ENCODE data around the gene IRF6.

Gene IRF6

DNA sequence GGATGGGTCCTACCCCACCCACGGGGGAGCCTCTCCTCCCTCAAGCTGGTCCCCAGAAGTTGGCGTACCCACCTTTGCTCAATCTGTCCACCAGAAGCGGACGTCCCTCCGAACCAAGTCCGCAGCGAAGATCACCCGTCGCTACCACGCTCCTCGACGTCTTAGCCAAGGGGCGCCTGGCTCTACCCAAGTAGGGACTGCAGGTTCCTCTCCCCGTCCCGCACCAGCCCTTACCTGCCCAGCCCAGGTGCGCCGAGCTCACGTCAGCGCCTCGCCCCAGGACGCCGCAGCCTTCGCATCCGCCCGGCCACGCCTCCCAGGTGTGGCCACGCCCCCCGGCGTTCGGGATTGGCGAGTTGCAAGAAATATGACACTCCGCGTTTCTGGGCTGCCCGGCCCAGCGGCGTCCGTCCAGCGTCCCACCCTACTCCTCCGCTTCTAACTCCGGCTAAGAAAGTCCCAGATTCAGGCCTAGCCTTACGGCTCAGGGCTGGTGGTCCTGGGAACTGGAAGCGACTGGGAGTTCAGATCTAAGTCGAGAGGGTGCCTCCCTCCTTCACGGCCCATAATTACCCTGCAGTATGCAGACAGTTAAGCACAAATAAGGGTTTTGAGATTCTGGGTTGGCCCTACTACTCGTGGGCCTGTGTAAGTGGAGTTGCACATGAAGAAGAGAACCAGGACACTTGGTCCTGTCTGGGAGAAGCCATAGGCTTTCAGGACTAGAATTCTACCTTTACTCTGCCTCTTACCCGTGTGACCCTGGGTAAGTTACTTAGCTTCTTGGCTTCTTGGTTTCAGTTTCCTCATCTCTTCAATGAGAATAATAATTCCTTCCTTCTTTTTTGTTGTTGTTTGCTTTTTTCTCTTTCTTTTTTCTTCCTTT lies at the start of gene IRF6:
TSS of gene IRF6 (minus strand) at position 268 of the 886 bp plus-strand sequence. CDS start 4,729 bp downstream, outside the sequence.
- DNase-seq (ENCODE audit: low spot score), result peak; percentile 17

DNA sequence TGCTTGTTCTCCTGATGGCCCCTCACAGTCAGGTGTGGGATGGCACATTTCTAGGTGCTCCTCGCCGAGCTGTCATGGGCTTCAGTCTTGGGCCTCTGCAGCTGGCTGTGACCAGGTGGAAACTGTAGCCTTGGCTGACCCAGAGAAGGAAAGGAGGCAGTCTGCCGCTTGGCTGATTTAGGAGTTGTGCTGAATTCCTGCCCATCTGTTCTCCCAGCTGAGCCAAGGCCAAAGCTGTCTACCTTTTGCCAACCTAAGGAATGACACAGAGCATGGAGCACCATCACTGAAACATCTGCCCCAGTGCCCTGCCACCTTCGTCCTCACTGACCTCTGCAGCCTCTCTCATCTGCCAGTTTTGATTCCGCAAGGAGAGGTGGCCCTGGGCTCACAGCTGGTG lies 49.7 kb upstream of the IRF6 start:
- DNase-seq (ENCODE audit: low spot score), result no peak

- DNase-seq (ENCODE audit: low spot score), result no peak
Measured at GRCh38 chr1:209855006-209855405, 49.1 kb upstream of the IRF6 start.

- peak; percentile 62 for DNase-seq (ENCODE audit: low spot score)
Measured at GRCh38 chr1:209854196-209854595, 48.3 kb upstream of the IRF6 start.

DNA sequence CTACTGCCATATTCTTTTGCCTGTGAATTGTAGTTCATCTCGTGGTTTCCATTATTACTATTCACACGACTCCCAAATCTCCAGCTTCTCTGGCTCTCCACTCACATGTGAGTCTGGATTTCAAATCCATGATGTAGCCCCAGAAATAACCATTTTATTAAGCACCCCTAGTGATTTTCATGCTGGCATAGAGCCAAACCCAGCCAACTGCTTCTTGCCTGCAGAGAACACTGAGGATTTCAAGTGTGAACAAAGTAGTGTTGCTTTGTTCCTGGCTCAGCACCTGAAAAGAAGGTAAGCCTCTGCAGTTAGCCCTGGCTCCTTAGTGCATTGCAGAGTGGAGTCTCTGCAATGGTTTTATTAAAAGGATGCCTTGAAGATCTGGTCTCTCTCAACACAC lies 47.7 kb upstream of the IRF6 start:
- no peak for DNase-seq (ENCODE audit: low spot score)

- peak; percentile 71 for DNase-seq (ENCODE audit: low spot score)
Measured at GRCh38 chr1:209850342-209850979, 44.5 kb upstream of the IRF6 start.

DNA sequence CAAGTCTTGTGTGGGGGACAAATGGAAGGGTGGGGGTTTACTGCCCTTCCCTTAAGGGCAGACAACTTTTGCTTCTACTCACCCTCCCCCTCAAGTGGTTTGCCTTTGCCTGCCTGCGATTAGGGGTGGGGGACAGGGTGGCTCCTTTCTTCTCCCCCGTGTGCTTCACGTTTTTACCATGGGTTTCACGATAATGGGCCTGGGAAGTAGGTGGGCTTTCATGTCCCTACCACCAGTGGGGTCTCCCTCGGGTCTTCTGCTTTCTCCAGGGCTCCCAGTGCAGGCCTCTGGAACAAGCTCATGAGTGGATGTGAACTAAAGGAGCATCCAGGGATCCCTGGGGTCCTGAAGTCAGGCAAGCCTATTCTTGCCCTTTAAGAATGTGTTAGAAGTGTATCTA lies 43.4 kb upstream of the IRF6 start:
- DNase-seq (ENCODE audit: low spot score), result no peak

- DNase-seq (ENCODE audit: low spot score), result no peak
Measured at GRCh38 chr1:209845408-209845725, 39.4 kb upstream of the IRF6 start.

DNA sequence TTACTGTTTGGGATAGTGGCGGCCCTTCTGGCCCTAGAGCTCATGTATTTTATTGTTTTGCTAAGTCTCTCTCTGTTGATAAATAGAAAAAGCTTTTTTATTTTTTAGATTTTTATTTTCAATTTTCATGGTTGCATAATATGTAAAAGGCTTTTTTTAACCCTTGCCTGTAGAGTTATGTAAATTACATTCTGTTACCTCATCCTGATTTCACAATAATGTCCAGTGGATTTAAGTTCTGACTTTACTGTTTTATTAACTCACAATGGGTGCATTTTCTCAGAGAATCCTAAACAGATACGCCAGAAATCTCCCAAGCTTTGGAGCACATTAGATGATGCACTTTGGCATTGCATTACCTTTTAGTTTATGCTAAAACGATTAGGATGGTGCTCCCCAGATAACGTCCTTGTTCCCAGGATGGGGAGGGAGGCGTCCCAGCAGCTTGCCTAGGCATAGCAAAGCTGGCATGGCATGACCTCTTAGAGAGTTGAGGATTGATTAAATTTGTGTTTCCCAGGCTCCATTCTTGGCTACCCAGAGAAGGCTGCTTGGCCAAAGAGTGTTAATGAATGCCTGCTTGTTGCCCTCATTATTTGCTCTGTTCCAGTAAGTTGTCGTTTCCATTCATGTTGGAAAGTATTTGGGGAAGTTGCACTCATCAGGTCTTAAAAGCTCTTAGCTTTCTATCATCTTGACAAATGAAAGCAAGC lies 38.9 kb upstream of the IRF6 start:
- peak; percentile 59 for DNase-seq (ENCODE audit: low spot score)

- DNase-seq (ENCODE audit: low spot score), result no peak
Measured at GRCh38 chr1:209840611-209841010, 34.7 kb upstream of the IRF6 start.

DNA sequence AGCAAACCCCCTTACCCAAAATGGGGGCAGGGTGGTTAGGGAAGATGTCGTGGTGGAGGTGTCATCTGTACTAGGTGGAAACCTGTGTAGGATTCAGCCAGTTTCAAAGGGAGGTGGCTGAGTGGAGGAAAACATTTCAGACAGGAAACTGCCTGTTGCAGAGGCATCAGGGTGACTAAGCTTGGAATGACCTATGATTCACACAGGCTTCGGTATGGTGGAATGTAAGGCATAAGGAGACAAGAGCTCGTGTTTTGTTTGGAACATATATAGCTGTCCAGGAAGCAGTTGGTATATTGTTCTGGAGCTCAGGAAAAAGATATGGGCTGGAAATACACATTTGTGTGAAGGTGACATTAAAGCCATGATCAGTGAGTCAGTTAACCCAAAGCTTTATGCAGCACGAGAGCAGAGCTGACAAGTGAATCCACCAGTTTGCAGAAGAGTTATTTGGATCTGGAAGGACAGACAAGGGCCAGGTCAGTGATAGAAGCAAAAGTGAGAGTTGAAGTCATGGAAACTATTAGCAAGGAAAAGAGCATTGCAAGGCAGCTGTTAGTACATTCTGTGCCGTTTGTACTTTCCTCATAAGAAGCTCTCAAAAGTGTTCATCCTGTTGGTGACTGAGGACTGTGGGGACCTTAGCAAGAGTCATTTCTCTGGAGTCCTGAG lies 34.1 kb upstream of the IRF6 start:
- DNase-seq (ENCODE audit: low spot score), result no peak

DNA sequence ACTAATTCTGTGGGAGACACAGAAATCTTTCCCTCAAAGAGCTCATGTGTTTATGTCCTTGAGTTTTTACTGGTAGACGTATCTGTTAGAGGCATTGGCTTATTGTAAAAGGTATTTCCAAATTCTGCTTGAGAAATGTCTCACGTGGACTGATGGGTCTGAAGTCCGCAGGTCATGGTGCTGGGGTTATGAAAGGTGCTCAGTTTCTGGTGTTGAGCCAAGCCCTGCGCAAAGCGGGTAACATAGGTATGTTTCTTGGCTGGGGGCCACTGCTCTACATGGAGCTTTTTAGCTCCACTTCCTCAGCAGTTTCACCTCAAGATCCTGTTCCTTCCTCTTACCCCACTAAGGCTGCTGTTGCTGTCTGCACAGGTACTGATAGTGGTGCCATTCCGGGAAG lies 32.6 kb upstream of the IRF6 start:
- no peak for DNase-seq (ENCODE audit: low spot score)

DNA sequence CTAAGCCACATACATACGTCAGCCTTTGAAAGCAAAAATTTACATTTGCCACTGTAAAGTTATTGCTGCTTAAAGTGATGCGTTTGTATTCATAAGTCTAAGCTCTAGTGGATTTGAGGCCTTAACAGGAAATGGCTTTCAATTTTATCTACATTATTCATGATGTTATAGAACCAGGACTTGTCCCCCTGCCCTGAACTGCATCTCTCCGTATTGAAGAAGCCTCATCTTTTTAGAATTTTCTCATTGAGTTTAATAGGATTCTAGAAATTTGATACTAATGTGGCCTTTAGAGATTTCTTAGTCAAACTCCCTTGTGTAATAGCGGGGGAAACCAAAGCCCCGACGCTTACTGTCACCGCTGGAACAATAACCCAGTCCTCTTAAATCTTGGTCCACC lies 31.7 kb upstream of the IRF6 start:
- no peak for DNase-seq (ENCODE audit: low spot score)

DNA sequence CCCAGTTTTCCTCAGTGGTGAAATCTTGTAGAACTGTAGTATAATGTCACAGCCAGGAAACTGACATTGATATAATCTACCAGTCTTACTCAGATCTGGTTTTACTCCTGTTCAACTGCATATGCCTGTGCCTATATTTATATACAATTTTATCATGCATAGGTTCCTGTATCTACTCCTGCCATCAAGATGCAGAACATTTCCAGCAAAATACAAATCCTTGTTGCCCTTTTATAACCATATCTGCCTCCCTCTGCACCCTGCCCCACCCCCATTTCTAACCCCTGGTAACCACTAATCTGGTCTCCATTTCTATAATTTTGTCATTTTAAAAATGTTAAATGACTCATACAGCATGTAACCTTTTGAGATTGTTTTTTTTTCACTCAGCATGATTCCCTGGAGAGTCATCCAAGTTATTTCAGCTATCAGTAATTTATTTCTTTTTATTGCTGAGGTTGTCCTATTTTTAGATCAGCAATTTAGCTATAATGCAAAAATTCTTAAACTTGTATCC lies 29.9 kb upstream of the IRF6 start:
- DNase-seq (ENCODE audit: low spot score), result no peak

GRCh38 chr1:209831615-209832014 lies 25.7 kb upstream of the IRF6 start:
- no peak for DNase-seq (ENCODE audit: low spot score)

GRCh38 chr1:209830722-209831121 lies 24.8 kb upstream of the IRF6 start:
- DNase-seq (ENCODE audit: low spot score), result no peak

DNA sequence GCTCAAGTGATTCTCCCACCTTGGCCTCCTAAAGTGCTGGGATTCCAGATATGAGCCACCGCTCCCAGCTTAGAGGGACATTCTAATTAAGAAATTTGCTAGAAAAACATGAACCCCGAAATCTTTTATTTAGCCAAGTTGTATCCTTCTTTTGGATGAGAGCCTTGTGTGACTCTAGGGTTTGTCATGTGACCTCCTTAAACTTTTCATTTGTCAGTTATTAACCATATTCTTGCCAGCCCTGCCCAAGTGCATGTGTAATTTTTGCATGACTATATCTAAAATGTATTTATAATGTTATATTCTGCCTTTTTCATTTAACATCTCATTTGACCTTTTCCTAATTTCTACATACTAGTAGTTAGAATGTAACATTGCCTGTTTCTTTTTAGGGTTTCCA lies 23.8 kb upstream of the IRF6 start:
- DNase-seq (ENCODE audit: low spot score), result no peak

DNA sequence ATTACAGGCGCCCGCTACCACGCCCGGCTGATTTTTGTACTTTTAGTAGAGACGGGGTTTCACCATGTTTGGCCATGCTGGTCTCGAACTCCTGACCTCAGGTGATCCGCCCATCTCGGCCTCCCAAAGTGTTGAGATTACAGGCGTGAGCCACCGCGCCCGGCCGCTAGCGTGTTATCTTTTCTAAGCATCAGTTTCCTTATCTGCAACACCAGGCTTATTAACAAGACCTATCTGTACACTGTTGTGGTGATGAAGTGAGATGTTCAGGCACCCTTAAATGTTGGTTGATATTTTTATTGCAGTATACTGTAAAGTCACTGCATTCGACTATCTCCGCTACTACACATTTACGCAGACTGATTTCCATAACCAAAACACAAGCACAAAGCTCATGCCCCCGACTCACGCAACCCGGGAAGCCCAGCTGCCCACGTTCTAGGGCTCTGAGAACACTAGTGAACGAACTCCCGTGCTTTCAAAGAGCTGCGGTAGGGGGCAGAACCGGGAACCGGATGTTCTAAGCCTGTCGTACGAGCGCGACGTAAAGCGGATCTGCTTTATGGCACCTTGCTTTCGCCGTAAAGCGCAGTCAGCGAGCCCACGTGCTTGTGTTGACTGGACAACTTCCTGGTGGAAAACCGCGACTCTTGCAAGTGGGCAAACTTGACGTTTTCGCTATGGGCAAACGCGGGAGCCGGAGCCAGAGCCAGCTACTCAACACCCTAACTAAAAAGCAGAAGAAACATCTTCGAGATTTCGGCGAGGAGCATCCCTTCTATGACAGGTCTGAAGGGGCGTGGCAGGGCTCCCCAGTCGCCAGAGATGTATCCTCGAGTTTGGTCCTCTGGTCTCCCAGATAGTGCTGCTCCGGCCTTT lies 21.7 kb upstream of the IRF6 start, which contains the start of gene UTP25:
TSS of gene UTP25 (plus strand) at position 589 of the 879 bp plus-strand sequence. CDS start at position 681, 92 bp downstream.
- DNase-seq (ENCODE audit: low spot score), result peak; percentile 92

- DNase-seq (ENCODE audit: low spot score), result no peak
Measured at GRCh38 chr1:209825591-209826434, 19.9 kb upstream of the IRF6 start.

Data from pons (tissue), 1 donor.